Measurements from ENCODE around the gene GDPD4. TPM values are rescaled to one million over a fixed set of nuclear protein-coding genes. Genes with fewer than 3 reads are reported as not detected.

GDPD4 gene
- total RNA-seq, 1 experiment from 2014 or later = not detected

- BruUV-seq (replicated peaks) = no TSS peak
- Histone ChIP-seq H3K4me1 (ENCODE audit: control insufficient read depth, insufficient read depth, low read length) (no peaks in the 10 kb centered on the region), H3K9me3 (ENCODE audit: control insufficient read depth, insufficient read depth, low read depth, low read length) (no peaks in the 10 kb centered on the region), H3K36me3 (ENCODE audit: control insufficient read depth, insufficient read depth, low read length) (no peaks in the 10 kb centered on the region), H3K4me3 (ENCODE audit: low read depth in 2 of 2, low read length in 2 of 2) (no peak overlapping the region), H3K27ac (ENCODE audit: low read length) (no peak overlapping the region), H3K27me3 (ENCODE audit: control insufficient read depth, insufficient read depth, low read length) (no peaks in the 10 kb centered on the region)
- ATAC-seq = no peak
- ChIA-PET POLR2A (no interaction called here), CTCF (interaction anchor here (0.6 kb wide), 1 partner anchor 400 kb away, joined by 5 read pairs; no protein-coding TSS in a partner anchor)
- TF ChIP-seq POLR2AphosphoS5 (IDR thresholded peaks at IDR 0.05; ENCODE audit: low read depth, low read length) (no peak), CTCF (IDR thresholded peaks at IDR 0.05) (no peak), TCF7L2 (IDR thresholded peaks at IDR 0.05; ENCODE audit: low read depth, low read length) (no peak), SIN3A (IDR thresholded peaks at IDR 0.05; ENCODE audit: borderline replicate concordance, insufficient read depth, low read depth, low read length) (no peak)
- TF ChIP-seq, protein P1, sequence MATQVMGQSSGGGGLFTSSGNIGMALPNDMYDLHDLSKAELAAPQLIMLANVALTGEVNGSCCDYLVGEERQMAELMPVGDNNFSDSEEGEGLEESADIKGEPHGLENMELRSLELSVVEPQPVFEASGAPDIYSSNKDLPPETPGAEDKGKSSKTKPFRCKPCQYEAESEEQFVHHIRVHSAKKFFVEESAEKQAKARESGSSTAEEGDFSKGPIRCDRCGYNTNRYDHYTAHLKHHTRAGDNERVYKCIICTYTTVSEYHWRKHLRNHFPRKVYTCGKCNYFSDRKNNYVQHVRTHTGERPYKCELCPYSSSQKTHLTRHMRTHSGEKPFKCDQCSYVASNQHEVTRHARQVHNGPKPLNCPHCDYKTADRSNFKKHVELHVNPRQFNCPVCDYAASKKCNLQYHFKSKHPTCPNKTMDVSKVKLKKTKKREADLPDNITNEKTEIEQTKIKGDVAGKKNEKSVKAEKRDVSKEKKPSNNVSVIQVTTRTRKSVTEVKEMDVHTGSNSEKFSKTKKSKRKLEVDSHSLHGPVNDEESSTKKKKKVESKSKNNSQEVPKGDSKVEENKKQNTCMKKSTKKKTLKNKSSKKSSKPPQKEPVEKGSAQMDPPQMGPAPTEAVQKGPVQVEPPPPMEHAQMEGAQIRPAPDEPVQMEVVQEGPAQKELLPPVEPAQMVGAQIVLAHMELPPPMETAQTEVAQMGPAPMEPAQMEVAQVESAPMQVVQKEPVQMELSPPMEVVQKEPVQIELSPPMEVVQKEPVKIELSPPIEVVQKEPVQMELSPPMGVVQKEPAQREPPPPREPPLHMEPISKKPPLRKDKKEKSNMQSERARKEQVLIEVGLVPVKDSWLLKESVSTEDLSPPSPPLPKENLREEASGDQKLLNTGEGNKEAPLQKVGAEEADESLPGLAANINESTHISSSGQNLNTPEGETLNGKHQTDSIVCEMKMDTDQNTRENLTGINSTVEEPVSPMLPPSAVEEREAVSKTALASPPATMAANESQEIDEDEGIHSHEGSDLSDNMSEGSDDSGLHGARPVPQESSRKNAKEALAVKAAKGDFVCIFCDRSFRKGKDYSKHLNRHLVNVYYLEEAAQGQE (IDR thresholded peaks at IDR 0.05; ENCODE audit: insufficient read depth in 1 of 2, low read depth in 2 of 2, low read length in 1 of 2) = no peak
- intact Hi-C loops (cut with micrococcal nuclease; ENCODE audit: unreplicated experiment) = no loop called here
- no peak for DNase-seq (ENCODE audit: low read depth, low spot score)
- in situ Hi-C loops (cut with HindIII; ENCODE audit: low pct_unique_long_range_greater_than_20kb, low sequenced_read_pairs) = no loop called here
These were observed 100.9 kb downstream of the GDPD4 start for GRCh38 chr11:77200351-77201268.

GRCh38 chr11:77199137-77199745, 102.2 kb downstream of the GDPD4 start:
- no peaks in the 10 kb centered on the region for H3K4me1 ChIP-seq (ENCODE audit: control insufficient read depth, insufficient read depth, low read length)
- POLR2A ChIA-PET = no interaction called here
- intact Hi-C loops (cut with micrococcal nuclease; ENCODE audit: unreplicated experiment) = no loop called here

More at GRCh38 chr11:77199137-77199745, 102.2 kb downstream of the GDPD4 start:
- in situ Hi-C loops (cut with HindIII; ENCODE audit: low pct_unique_long_range_greater_than_20kb, low sequenced_read_pairs) = no loop called here
- H3K9me3 ChIP-seq (ENCODE audit: control insufficient read depth, insufficient read depth, low read depth, low read length) = no peaks in the 10 kb centered on the region
- CTCF ChIA-PET = interaction anchor here (0.7 kb wide), 1 partner anchor 294 kb away, joined by 5 read pairs; no protein-coding TSS in a partner anchor
- no peak overlapping the region for H3K27ac ChIP-seq (ENCODE audit: low read length)
- DNase-seq (ENCODE audit: low read depth, low spot score) (no peak), ATAC-seq (no peak)
- H3K4me3 ChIP-seq (ENCODE audit: low read depth in 2 of 2, low read length in 2 of 2) = no peak overlapping the region
- no peaks in the 10 kb centered on the region for H3K36me3 ChIP-seq (ENCODE audit: control insufficient read depth, insufficient read depth, low read length)
- TF ChIP-seq, protein P1 (IDR thresholded peaks at IDR 0.05; ENCODE audit: insufficient read depth in 1 of 2, low read depth in 2 of 2, low read length in 1 of 2) = no peak
- TF ChIP-seq SIN3A (IDR thresholded peaks at IDR 0.05; ENCODE audit: borderline replicate concordance, insufficient read depth, low read depth, low read length) (no peak), TCF7L2 (IDR thresholded peaks at IDR 0.05; ENCODE audit: low read depth, low read length) (no peak), CTCF (IDR thresholded peaks at IDR 0.05) (no peak), POLR2AphosphoS5 (IDR thresholded peaks at IDR 0.05; ENCODE audit: low read depth, low read length) (no peak)
- no TSS peak for BruUV-seq (replicated peaks)
- H3K27me3 ChIP-seq (ENCODE audit: control insufficient read depth, insufficient read depth, low read length) = no peaks in the 10 kb centered on the region
